Heart right ventricle (tissue), 16 donors: Measurements from ENCODE around the gene LNX1. TPM values are rescaled to one million over a fixed set of nuclear protein-coding genes. Genes with fewer than 3 reads are reported as not detected.
A peak's percentile ranks its signal among the peaks of the same experiment; 100 is the strongest.

Experiments
- ATAC-seq, 8 donors: fragments of 200-7000 bp; cut with Tn5 transposase; one replicate each; pipeline ENCODE4 v1.9.1; 2020; ENCODE audit warnings: mild to moderate bottlenecking in 8 of 8, moderate library complexity in 8 of 8, moderate number of reproducible peaks in 1 of 8
- DNase-seq, 2 donors: peaks; one replicate each; pipeline ENCODE4 v3.0.0-alpha.2; 2020
- H3K27ac ChIP-seq, 10 donors: fragments of 200-600 bp; sonication (generic) in 2 of 10; one replicate each; pipeline versions ENCODE4 v1.5.0 to v1.8.0; 2020 to 2022; ENCODE audit warnings: mild to moderate bottlenecking in 3 of 10
- H3K27me3 ChIP-seq, 7 donors: fragments of 200-600 bp; one replicate each; pipeline ENCODE4 v1.8.0; 2021 to 2022; ENCODE audit warnings: mild to moderate bottlenecking in 2 of 7
- H3K36me3 ChIP-seq, 9 donors: fragments of 200-600 bp; sonication (generic) in 1 of 9; one replicate each; pipeline versions ENCODE4 v1.5.0 to v1.8.0; 2020 to 2022; ENCODE audit warnings: mild to moderate bottlenecking in 2 of 9
- H3K4me1 ChIP-seq, 9 donors: fragments of 200-600 bp; sonication (generic) in 1 of 9; one replicate each; pipeline versions ENCODE4 v1.5.0 to v1.8.0; 2020 to 2022; ENCODE audit warnings: mild to moderate bottlenecking in 4 of 9
- H3K4me3 ChIP-seq, 10 donors: fragments of 200-600 bp; sonication (generic) in 2 of 10; one replicate each; pipeline versions ENCODE4 v1.5.0 to v1.8.0; 2020 to 2022; ENCODE audit warnings: mild to moderate bottlenecking in 7 of 10, moderate library complexity in 2 of 10
- H3K9me3 ChIP-seq, 11 donors: fragments of 200-600 bp in 10 of 11; sonication (generic) in 2 of 11; one replicate each; pipeline versions ENCODE4 v1.5.0 to v1.8.0; 2013 to 2022; ENCODE audit warnings: mild to moderate bottlenecking in 2 of 11, control low read depth in 1 of 11, moderate library complexity in 1 of 11
- WGBS, 2 donors: extraction: QIAGEN DNeasy Blood & Tissue Kit; methylation state at CpG; one replicate each; pipeline ENCODE4 v1.1.7; 2013; ENCODE audit warnings: inconsistent platforms in 1 of 2; 5-methylcytosine and 5-hydroxymethylcytosine counted together
- intact Hi-C, 10 donors: fragments of 100-400 bp; cut with DNase I; formaldehyde crosslinking; loops; one replicate each; pipeline versions ENCODE4 v1.11.1 to v1.14.2; 2022
- polyA plus RNA-seq, 2 donors: library from polyadenylated mRNA; stranded (reverse); fragments of 200-250 nt; gene quantifications; one replicate each; pipeline ENCODE4 v1.2.3, GENCODE V29; 2013
- total RNA-seq, 10 donors: library from RNA; stranded (reverse); fragmentation: NEBNext Ultra II Directional in 3 of 10; extraction: Animal tissue kit (Norgen Biotek cat#: 25700) in 3 of 10; gene quantifications; one replicate each; pipeline versions ENCODE4 v1.2.1 to v1.2.4, GENCODE V29; 2021 to 2023
- TF ChIP-seq, protein P1 (sequence below), 9 donors: fragments of 200-600 bp; sonication (generic) in 2 of 9; IDR thresholded peaks; one replicate each; pipeline versions ENCODE4 v1.5.0 to v1.8.0; 2021 to 2022; ENCODE audit warnings: antibody characterized with exemption in 9 of 9, mild to moderate bottlenecking in 5 of 9, moderate library complexity in 1 of 9
- donor health status: Arrhythmogenic right ventricular cardiomyopathy.
- donor health status: ischemic (EF 13 %, LVEDD 7.1; RV severe dilation, severe dysfunction).
- donor health status: healthy with polysubstance abuse.
- donor health status: DM: no; HTN: yes; CAD: no.
- donor health status: DM: no; HTN: no; CAD: no.
- donor health status: ischemic (EF 25% LVEDD 6.9; RV normal size, moderate dysfunction).
- donor health status: ischemic (EF 25% LVEDD 5.7; RV mildly dilated, moderate dysfunction).
- donor health status: healthy.
- donor health status: DM: yes; HTN: yes; CAD: no.
- donor health status: Ischemic cardiomyopathy.
- donor health status: ischemic (EF 35%, LVEDD 5.7; RV mildly dilated, moderate dysfunction).
- donor health status: nonischemic (EF 11% LVEDD 7.7; RV severe dilation, severe dysfunction).
- donor health status: DM: yes; HTN: yes; CAD: no.
- donor health status: PGD.
- donor health status: ischemic (EF 29% LVEDD 5.4; RV normal size, mild dysfunction).
- donor health status: nonischemic (EF 23%, LVEDD 6.1; RV moderate dilation, normal function).

Gene LNX1
- total and polyA plus RNA-seq, 12 donors = 2.0 to 16.1 (median 5.6) TPM

GRCh38 chr4:53485658-53486040 lies 105.6 kb downstream of the LNX1 start:
- Histone ChIP-seq H3K27ac (no peak overlapping the region), H3K4me1 (peaks cover 0 to 10% (median 0%) of the 10 kb centered on the region in 9 donors), H3K4me3 (no peak overlapping the region), H3K36me3 (peaks cover 0 to 12% (median 0%) of the 10 kb centered on the region in 9 donors), H3K9me3 (no peaks in the 10 kb centered on the region), H3K27me3 (peaks cover 0 to 5% (median 0%) of the 10 kb centered on the region in 7 donors)
- TF ChIP-seq, protein P1, sequence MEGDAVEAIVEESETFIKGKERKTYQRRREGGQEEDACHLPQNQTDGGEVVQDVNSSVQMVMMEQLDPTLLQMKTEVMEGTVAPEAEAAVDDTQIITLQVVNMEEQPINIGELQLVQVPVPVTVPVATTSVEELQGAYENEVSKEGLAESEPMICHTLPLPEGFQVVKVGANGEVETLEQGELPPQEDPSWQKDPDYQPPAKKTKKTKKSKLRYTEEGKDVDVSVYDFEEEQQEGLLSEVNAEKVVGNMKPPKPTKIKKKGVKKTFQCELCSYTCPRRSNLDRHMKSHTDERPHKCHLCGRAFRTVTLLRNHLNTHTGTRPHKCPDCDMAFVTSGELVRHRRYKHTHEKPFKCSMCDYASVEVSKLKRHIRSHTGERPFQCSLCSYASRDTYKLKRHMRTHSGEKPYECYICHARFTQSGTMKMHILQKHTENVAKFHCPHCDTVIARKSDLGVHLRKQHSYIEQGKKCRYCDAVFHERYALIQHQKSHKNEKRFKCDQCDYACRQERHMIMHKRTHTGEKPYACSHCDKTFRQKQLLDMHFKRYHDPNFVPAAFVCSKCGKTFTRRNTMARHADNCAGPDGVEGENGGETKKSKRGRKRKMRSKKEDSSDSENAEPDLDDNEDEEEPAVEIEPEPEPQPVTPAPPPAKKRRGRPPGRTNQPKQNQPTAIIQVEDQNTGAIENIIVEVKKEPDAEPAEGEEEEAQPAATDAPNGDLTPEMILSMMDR (IDR thresholded peaks at IDR 0.05) = no peak
- ATAC-seq (no peak), DNase-seq (no peak)
- intact Hi-C loops = no loop called here
- 63 to 72% methylated on average over 1 of the region's 1 CpG for WGBS, 2 donors

DNA sequence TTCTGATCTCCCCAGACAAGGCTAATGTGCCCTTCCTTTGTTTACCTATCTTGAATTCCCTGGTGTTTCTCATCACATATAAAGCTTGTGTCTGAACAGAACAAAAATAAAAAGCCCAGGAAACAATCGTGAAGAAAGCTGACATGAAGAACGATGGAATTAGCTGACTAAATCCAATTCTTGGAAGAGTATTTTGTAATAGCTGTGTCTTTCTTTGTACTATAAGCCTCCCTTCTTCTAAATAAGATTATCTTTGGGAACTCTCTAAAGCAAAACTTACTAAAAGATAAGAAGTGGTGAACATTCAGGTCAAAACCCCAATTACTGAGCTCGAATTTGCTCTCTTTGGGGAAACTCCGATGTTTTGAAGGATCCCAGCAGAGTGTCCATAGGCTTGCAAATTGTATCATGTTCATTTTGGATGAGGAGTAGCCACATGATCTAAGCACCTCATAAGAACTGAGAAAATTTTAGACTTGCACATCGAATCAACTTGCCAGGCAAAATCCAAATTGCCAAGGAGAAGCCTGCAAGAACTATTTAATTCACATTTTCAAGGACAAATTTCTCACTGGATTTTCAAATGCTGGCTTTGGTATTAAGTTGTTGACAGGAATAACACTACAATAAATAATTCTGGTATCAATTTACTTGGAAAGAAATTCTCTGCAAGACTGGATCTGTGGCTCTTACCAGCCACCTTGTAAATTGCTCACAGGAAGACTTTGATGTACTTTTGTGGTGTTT lies 106.2 kb downstream of the LNX1 start:
- DNase-seq (no peak), ATAC-seq (no peak)
- Histone ChIP-seq H3K4me1 (peaks cover 0 to 4% (median 0%) of the 10 kb centered on the region in 9 donors), H3K4me3 (no peak overlapping the region), H3K27ac (peak overlapping the region in 1 of 10 donors; percentile 7), H3K27me3 (peaks cover 0 to 5% (median 0%) of the 10 kb centered on the region in 7 donors), H3K9me3 (no peaks in the 10 kb centered on the region), H3K36me3 (peaks cover 0 to 12% (median 0%) of the 10 kb centered on the region in 9 donors)
- 71 to 80% methylated on average over 5 of the region's 5 CpGs for WGBS, 2 donors
- intact Hi-C loops = no loop called here
- TF ChIP-seq, protein P1 (IDR thresholded peaks at IDR 0.05) = no peak

- no peak overlapping the region for H3K27ac ChIP-seq
- no peak overlapping the region for H3K4me3 ChIP-seq
- no peak for ATAC-seq
- H3K9me3 ChIP-seq = no peaks in the 10 kb centered on the region
- TF ChIP-seq, protein P1 (IDR thresholded peaks at IDR 0.05) = no peak
- intact Hi-C loops = no loop called here
- H3K36me3 ChIP-seq = peaks cover 0 to 22% (median 0%) of the 10 kb centered on the region in 9 donors
- H3K4me1 ChIP-seq = peaks cover 0 to 3% (median 0%) of the 10 kb centered on the region in 9 donors
- WGBS, 2 donors = 95 to 97% methylated on average over 1 of the region's 1 CpG
- DNase-seq = no peak
- H3K27me3 ChIP-seq = no peaks in the 10 kb centered on the region
These were observed 108.0 kb downstream of the LNX1 start for GRCh38 chr4:53483250-53483649.

GRCh38 chr4:53481586-53481985 lies 109.7 kb downstream of the LNX1 start:
- intact Hi-C loops = no loop called here
- no peak for ATAC-seq
- Histone ChIP-seq H3K27ac (no peak overlapping the region), H3K4me3 (no peak overlapping the region), H3K36me3 (peaks cover 0 to 22% (median 0%) of the 10 kb centered on the region in 9 donors), H3K4me1 (peaks cover 0 to 3% (median 0%) of the 10 kb centered on the region in 9 donors), H3K9me3 (no peaks in the 10 kb centered on the region), H3K27me3 (no peaks in the 10 kb centered on the region)
- no peak for DNase-seq
- WGBS, 2 donors = 93 to 97% methylated on average over 8 of the region's 8 CpGs
- TF ChIP-seq, protein P1 (IDR thresholded peaks at IDR 0.05) = no peak
